Measurements from ENCODE around the gene BMI1. TPM values are rescaled to one million over a fixed set of nuclear protein-coding genes. Genes with fewer than 3 reads are reported as not detected.

Gene BMI1
- polyA plus RNA-seq, 1 donor (not counting 4 experiments of a cell fraction or from before 2014, with no cell fraction given), result 33.1 TPM

- Histone ChIP-seq H3K36me3 (ENCODE audit: control insufficient read depth in 2 of 2, extremely low read depth in 1 of 2, insufficient read depth in 2 of 2, low read length in 2 of 2) (no peaks in the 10 kb centered on the region), H2AFZ (ENCODE audit: control insufficient read depth, low read length) (no peak overlapping the region), H4K20me1 (ENCODE audit: control insufficient read depth, extremely low read depth, insufficient read depth, low read length) (no peaks in the 10 kb centered on the region), H3K4me2 (ENCODE audit: control insufficient read depth, extremely low read depth, insufficient read depth, low read depth, low read length) (no peak overlapping the region), H3K9ac (ENCODE audit: control insufficient read depth, extremely low read depth, insufficient read depth, low read length) (no peak overlapping the region), H3K4me1 (ENCODE audit: control insufficient read depth, extremely low read depth, insufficient read depth, low read length) (no peaks in the 10 kb centered on the region), H3K9me1 (ENCODE audit: control insufficient read depth, extremely low read depth, insufficient read depth, low read length) (no peaks in the 10 kb centered on the region), H3K4me3 (ENCODE audit: control insufficient read depth in 2 of 3, extremely low read depth in 1 of 3, insufficient read depth in 2 of 3, low read depth in 1 of 3, low read length in 3 of 3) (no peak overlapping the region), H3K27ac (ENCODE audit: control insufficient read depth, insufficient read depth, low read length) (no peak overlapping the region), H3K9me3 (ENCODE audit: control insufficient read depth, low read depth, low read length) (no peaks in the 10 kb centered on the region), H3K79me2 (ENCODE audit: control insufficient read depth, insufficient read depth, low read length) (no peaks in the 10 kb centered on the region), H3K27me3 (ENCODE audit: control insufficient read depth, extremely low read depth, insufficient read depth, low read length) (no peaks in the 10 kb centered on the region)
- dilution Hi-C loops (cut with MboI; ENCODE audit: extremely low pct_ligation_motif_present, low sequenced_read_pairs), result no loop called here
- DNase-seq (ENCODE audit: low read depth, low spot score) (no peak), FAIRE-seq (no peak)
- no peak for TF ChIP-seq CTCF (optimal IDR thresholded peaks at IDR 0.05 in 1 of 3, IDR thresholded peaks at IDR 0.05 in 1 of 3, conservative IDR thresholded peaks at IDR 0.05 in 1 of 3; ENCODE audit: extremely low read depth in 1 of 3, insufficient read depth in 2 of 3, low read length in 3 of 3)
- no peak for TF ChIP-seq EZH2 (IDR thresholded peaks at IDR 0.05; ENCODE audit: low read length)
Measured at GRCh38 chr10:22365644-22366434, 44.9 kb downstream of the BMI1 start.

- DNase-seq (ENCODE audit: low read depth, low spot score), result no peak
- no peaks in the 10 kb centered on the region for H3K9me1 ChIP-seq (ENCODE audit: control insufficient read depth, extremely low read depth, insufficient read depth, low read length)
- no peaks in the 10 kb centered on the region for H4K20me1 ChIP-seq (ENCODE audit: control insufficient read depth, extremely low read depth, insufficient read depth, low read length)
- no peak overlapping the region for H2AFZ ChIP-seq (ENCODE audit: control insufficient read depth, low read length)
- H3K9ac ChIP-seq (ENCODE audit: control insufficient read depth, extremely low read depth, insufficient read depth, low read length), result no peak overlapping the region
- no peak for FAIRE-seq
- no peaks in the 10 kb centered on the region for H3K79me2 ChIP-seq (ENCODE audit: control insufficient read depth, insufficient read depth, low read length)
- H3K27ac ChIP-seq (ENCODE audit: control insufficient read depth, insufficient read depth, low read length), result no peak overlapping the region
- no peak overlapping the region for H3K4me2 ChIP-seq (ENCODE audit: control insufficient read depth, extremely low read depth, insufficient read depth, low read depth, low read length)
- no peaks in the 10 kb centered on the region for H3K4me1 ChIP-seq (ENCODE audit: control insufficient read depth, extremely low read depth, insufficient read depth, low read length)
- dilution Hi-C loops (cut with MboI; ENCODE audit: extremely low pct_ligation_motif_present, low sequenced_read_pairs), result no loop called here
- no peak for TF ChIP-seq EZH2 (IDR thresholded peaks at IDR 0.05; ENCODE audit: low read length)
- no peak for TF ChIP-seq CTCF (optimal IDR thresholded peaks at IDR 0.05 in 1 of 3, IDR thresholded peaks at IDR 0.05 in 1 of 3, conservative IDR thresholded peaks at IDR 0.05 in 1 of 3; ENCODE audit: extremely low read depth in 1 of 3, insufficient read depth in 2 of 3, low read length in 3 of 3)
- no peaks in the 10 kb centered on the region for H3K36me3 ChIP-seq (ENCODE audit: control insufficient read depth in 2 of 2, extremely low read depth in 1 of 2, insufficient read depth in 2 of 2, low read length in 2 of 2)
- H3K9me3 ChIP-seq (ENCODE audit: control insufficient read depth, low read depth, low read length), result no peaks in the 10 kb centered on the region
- H3K4me3 ChIP-seq (ENCODE audit: control insufficient read depth in 2 of 3, extremely low read depth in 1 of 3, insufficient read depth in 2 of 3, low read depth in 1 of 3, low read length in 3 of 3), result no peak overlapping the region
- no peaks in the 10 kb centered on the region for H3K27me3 ChIP-seq (ENCODE audit: control insufficient read depth, extremely low read depth, insufficient read depth, low read length)
Measured at GRCh38 chr10:22366435-22366703, 45.5 kb downstream of the BMI1 start.
